ENCODE measurements around the gene NBDY. TPM values are rescaled to one million over a fixed set of nuclear protein-coding genes. Genes with fewer than 3 reads are reported as not detected.

The NBDY gene
- total RNA-seq, 4 donors from 2014 or later, result 7.0 to 25.1 (median 9.5) TPM

GRCh38 chrX:56784666-56785065, 55.6 kb downstream of the NBDY start:
- no peak for TF ChIP-seq CTCF (IDR thresholded peaks at IDR 0.05; ENCODE audit: low read depth)

GRCh38 chrX:56785442-56785841, 56.4 kb downstream of the NBDY start:
- no peak for TF ChIP-seq CTCF (IDR thresholded peaks at IDR 0.05; ENCODE audit: low read depth)

GRCh38 chrX:56786889-56787733, 58.1 kb downstream of the NBDY start:
- no peak for TF ChIP-seq CTCF (IDR thresholded peaks at IDR 0.05; ENCODE audit: low read depth)

- no peak for TF ChIP-seq CTCF (IDR thresholded peaks at IDR 0.05; ENCODE audit: low read depth)
Measured at GRCh38 chrX:56787734-56788152, 58.7 kb downstream of the NBDY start.

GRCh38 chrX:56788229-56788628, 59.2 kb downstream of the NBDY start:
- TF ChIP-seq CTCF (IDR thresholded peaks at IDR 0.05; ENCODE audit: low read depth), result no peak

GRCh38 chrX:56788717-56789122, 59.7 kb downstream of the NBDY start:
- no peak for TF ChIP-seq CTCF (IDR thresholded peaks at IDR 0.05; ENCODE audit: low read depth)

- no peak for TF ChIP-seq CTCF (IDR thresholded peaks at IDR 0.05; ENCODE audit: low read depth)
Measured at GRCh38 chrX:56789518-56790070, 60.6 kb downstream of the NBDY start.

Measured in subcutaneous adipose tissue (tissue), 4 donors.